Raji (cell line): Measurements from ENCODE around the gene MEIS1.

Source experiments
- POLR2A ChIP-seq: IDR thresholded peaks from 2 replicates; pipeline ENCODE4 v1.6.1; 2011; ENCODE audit warnings: low read depth, low read length, control low read depth; ENCODE audit not compliant: insufficient read depth

MEIS1 gene

DNA sequence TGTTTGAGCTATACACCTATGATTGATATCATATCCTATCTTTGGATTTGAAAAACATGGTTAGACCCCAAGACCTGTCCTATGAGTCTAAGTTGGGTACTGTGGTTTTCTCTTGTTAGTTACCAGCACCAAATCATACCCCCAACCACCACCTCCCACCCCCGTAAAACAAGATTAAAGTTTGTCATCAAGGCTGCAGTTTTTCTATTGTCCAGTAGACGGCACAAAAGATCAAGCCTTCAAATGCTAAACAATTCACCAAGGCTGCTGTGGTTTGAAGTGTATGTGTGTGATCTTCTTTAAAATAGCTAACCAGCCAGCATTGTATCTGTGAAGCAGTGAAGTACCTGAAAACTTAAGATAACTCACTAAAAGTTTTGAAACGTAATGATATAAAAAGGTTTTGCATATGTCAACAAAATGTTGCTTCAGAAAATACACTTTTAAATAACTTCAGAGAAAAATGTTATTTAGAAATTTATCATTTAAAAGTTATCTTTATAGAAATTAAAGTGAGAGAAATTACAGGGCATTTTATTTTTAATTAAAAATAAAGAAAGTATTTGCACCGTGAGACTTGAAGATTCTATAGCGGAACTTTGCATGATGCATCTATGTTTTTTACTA lies 5.8 kb upstream of the MEIS1 start:
- no peak for TF ChIP-seq POLR2A

DNA sequence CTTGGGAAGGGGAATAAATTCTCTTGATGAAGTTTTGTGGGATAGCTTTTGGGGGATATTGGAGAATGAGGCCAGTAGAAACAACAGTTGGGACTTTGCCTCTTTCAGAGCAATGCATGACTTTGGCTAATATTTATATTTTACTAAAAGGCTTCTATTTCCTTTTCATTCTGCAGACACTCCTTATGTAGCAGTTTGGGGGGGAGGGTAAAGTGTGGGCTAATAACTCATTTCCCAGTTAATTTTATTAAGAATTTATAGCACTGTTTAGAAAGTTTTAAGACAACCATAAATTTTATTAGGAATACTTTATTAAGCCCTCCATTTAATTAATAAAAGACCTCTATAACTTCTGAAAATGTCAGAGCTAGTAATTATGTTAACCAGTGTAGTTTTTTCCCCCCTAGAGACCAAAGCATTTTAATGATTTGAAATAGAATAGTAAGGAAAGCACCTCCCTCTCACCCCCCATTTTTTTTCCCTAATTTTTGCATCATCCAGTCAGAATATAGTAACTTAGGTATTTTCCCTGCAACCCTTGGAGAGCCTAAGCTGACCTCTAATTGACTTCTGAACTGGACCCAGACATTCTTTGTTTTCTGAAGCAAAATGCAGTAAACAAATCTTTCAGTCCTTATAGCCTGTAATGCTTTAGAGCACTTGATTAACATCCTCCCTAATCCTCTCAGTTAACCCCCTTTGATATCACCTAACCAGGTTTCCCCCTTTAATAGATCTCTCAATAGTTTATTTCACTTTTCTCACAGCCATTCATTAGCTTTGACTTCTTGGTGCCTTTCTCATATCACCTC lies 5.0 kb upstream of the MEIS1 start:
- no peak for TF ChIP-seq POLR2A

DNA sequence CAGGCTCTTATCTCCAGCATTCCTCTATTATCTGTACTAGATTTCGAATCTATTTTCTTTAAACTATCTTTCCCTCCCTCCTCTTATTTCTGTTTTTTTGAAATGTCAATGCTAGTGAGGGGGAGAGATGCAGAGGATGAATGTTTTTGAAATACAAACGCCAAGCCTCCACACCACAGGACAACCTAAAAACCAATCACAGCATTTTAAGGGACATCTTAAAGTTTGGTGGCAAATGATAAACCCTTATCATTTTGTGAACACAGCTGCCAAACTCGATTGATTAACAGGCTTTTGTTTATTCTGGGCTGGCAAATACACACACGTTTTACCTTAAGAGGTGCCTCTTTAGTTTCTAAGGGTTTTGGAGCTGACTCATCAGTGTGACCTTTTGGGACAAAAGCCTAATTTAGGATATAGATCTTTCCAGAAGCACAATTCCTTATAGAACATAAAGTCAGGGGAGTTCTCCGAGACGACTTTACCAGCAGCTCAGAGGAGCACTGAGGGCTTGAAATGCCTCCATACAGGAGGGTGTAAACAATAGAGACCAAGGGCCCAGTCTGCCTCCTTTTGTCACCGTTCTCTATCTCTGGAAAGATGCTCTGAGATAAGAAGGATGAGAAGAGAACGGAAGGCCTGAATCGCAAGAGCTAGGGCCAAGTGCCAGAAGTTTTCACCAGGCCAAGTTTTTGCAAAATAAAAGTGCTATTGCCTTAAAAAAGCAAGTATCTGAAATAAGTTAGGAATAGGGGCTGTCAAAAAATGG lies 4.2 kb upstream of the MEIS1 start:
- TF ChIP-seq POLR2A: no peak

- TF ChIP-seq POLR2A: no peak
Measured at GRCh38 chr2:66431274-66431642, 3.7 kb upstream of the MEIS1 start.

GRCh38 chr2:66431846-66432587 lies 2.9 kb upstream of the MEIS1 start:
- no peak for TF ChIP-seq POLR2A

GRCh38 chr2:66432801-66433694 lies 1.9 kb upstream of the MEIS1 start:
- TF ChIP-seq POLR2A: no peak

GRCh38 chr2:66433695-66433944 lies 1.3 kb upstream of the MEIS1 start:
- no peak for TF ChIP-seq POLR2A

- no peak for TF ChIP-seq POLR2A
Measured at GRCh38 chr2:66433945-66434678, 813 bp upstream of the MEIS1 start.

DNA sequence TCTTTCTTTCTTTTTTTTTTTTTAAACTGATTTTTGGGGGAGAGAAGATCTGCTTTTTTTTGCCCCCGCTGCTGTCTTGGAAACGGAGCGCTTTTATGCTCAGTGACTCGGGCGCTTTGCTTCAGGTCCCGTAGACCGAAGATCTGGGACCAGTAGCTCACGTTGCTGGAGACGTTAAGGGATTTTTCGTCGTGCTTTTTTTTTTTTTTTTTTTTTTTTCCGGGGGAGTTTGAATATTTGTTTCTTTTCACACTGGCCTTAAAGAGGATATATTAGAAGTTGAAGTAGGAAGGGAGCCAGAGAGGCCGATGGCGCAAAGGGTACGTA lies 587 bp downstream of the MEIS1 start:
- no peak for TF ChIP-seq POLR2A

DNA sequence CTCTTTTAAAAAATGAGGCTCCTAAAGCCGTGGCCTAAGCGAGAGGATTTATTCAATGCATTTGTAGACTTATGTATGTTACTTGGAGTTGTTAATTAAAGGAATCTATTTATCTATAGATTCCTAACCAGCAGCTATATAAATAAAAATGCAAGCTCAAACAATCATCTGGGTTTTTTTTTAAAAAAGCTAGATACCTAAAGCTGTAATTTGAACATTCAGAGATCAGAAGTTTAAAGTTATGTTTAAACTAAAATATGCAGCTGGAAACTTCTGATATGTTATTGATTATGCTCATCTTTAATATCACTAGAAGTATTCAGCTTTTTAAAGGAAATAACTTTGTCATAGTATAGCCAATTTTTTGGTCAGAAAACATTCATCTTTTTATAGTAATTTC lies 1.0 kb downstream of the MEIS1 start:
- TF ChIP-seq POLR2A: no peak

- no peak for TF ChIP-seq POLR2A
Measured at GRCh38 chr2:66436581-66437001, 1.7 kb downstream of the MEIS1 start.

DNA sequence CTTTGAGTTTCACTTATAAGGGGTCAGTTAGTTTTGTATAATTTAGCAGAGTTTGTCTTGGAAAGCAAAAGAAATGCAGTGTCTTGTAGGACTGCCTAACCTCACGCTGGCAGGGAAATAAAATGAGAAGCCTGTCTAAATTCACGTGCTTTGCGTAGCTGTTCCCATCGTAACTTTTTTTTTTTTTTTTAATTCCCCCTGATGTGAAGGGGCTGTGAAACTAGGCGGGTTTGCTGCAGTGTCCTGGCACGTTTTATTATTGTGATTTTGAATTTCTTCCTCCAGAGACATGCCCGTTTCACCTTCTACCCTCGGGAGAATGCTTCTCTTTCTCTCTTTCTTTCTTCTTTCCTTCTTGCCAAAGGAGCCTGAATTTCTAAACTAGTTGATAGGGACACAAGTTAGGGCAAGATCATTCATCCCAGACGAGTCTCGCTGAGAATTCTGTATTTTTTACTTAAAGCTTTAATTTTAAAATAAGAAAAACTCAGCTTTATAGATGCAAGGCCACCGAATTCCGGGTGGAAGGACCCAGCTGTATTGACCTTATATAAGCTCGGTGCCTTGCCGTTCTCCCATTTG lies 2.3 kb downstream of the MEIS1 start:
- TF ChIP-seq POLR2A: no peak

- no peak for TF ChIP-seq POLR2A
Measured at GRCh38 chr2:66437691-66438497, 3.0 kb downstream of the MEIS1 start.
